GM18519 (cell line): ENCODE data around the gene AKAP13.
"Not testable (repeated sequence)": the region's sequence is repeated elsewhere in the genome, so short reads cannot be mapped to it uniquely, and the experiment has no call there.

Source experiments
- ATAC-seq: cut with Tn5 transposase; IDR thresholded peaks from one replicate; pipeline ENCODE4 v1.9.1; 2021; ENCODE audit warnings: mild to moderate bottlenecking, moderate library complexity; ENCODE audit not compliant: unreplicated experiment, low FRiP score

AKAP13 gene

GRCh38 chr15:85430406-85431204 lies 50.2 kb downstream of the AKAP13 start:
- peak; percentile 98 for ATAC-seq

GRCh38 chr15:85439996-85440395 lies 59.6 kb downstream of the AKAP13 start:
- no peak for ATAC-seq

GRCh38 chr15:85440451-85440850 lies 60.0 kb downstream of the AKAP13 start:
- peak; percentile 50 for ATAC-seq

DNA sequence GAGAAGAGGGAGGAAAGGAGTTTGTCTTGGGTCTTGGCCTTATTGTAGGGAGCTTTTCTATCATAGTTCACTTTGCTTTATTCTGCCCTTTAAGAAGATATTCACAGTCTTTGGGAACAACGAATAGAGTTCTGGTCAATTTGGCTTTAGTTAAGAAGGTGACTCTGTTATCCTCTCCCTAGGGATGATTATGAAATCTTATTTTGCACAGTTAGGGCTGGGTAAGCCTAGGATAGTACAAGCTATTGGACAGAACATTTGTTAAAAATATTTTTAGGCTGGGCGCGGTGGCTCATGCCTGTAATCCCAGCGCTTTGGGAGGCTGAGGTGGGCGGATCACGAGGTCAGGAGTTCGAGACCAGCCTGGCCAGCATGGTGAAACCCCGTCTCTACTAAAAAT lies 61.5 kb downstream of the AKAP13 start:
- ATAC-seq: not testable (repeated sequence)

- no peak for ATAC-seq
Measured at GRCh38 chr15:85443046-85443445, 62.6 kb downstream of the AKAP13 start.

DNA sequence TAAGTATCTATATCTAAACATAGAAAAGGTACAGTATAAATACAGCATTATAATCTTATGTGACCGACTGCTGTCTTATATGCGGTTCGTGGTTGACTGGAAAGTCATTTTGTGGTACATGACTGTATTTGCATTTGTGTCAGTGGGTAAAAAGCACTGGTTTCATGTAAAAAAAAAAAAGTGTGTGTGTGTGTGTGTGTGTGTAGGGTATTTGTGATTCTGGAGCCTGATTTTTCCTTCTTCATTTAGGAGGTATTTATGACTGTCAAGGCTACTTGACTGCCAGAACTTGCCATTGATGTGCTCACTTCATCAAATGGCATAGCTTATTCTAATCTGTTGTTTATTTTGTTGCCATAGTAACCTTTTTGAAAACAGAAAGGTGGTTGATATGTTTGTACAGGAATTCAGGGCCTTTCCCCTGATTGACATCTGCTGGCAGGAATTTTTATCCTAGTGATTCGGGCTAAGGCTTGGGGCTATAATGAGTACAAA lies 63.2 kb downstream of the AKAP13 start:
- no peak for ATAC-seq

DNA sequence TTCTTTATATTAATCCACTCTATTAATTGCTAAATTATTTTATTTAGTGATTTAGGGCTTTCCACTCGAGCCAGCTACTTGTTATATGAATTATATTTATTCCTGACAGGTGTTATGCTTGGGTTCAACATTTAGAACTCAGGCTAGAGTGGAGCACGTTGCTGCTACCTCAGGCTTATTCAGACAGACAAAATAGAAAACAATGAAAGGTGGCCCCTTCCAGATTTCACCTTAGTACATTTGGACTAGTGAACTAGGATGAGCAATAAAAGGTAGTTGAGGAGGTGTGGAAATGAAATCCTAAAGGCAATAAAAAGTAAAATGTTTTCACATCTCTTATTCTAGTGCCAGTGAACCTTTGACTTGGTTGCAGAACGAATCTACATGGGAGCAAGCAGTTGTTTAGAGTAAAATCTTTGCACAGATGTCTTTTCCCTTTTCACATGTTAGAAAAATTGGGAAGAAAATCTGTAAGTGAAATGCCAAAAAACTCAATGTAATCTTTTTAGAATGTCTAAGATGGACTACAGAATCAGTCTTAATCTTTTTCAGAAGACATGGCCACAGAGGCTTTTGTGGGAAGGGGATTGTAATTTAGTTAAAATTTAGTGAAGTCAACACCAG lies 63.8 kb downstream of the AKAP13 start:
- no peak for ATAC-seq

DNA sequence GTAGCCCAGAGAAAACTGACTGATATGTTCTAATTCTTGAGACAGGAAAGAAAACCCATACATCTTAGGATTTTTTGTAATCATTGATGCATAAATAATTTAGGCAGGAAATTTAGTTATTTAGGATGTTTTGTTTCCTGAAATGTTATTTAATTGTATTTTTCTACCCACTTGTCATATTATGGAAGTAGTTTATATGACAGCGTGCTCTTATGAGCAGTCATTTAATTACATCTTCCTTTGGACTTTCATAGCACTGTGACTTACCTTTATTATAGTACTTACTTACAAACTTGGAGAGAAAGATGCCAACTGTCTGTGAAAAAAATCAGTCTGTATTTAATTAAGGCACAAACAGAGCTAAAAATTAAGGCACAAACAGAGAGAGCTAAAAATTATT lies 65.0 kb downstream of the AKAP13 start:
- no peak for ATAC-seq

- no peak for ATAC-seq
Measured at GRCh38 chr15:85451099-85451700, 70.8 kb downstream of the AKAP13 start.

- ATAC-seq: no peak
Measured at GRCh38 chr15:85452436-85452835, 72.0 kb downstream of the AKAP13 start.

DNA sequence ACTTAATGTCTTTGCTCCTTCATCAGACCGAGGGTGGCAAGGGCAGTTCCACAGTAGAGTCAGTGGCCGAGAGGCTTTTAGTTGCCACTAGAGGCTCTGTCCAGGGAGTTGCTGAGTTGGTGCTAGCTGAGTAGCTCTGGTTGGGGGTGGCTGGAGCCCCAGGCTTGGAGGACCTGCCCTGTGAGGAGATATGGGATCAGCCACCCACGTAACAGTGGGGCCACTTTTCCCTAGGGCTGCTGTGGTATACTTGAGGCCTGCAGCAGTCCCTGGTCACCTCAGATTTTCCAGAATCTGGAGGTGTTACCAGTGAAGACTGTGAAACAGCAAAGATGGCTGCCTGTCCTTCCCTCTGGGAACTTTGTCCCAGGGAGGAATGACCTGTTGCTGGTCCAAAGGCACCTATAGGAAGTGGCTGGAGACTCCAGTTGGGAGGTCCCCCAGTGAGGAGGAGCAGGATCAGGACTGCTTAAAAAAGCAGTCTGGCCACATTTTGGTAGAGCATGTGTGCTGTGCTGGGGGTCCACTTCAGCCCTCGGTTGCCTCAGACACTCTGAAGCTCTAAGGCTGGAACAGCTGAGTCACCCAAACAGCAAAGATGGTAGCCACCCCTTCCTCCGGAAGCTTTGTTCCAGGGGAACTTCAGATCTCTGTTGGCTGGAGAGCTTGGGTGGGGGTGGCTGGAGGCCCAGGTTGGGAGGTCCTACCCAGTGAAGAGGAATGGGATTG lies 72.9 kb downstream of the AKAP13 start:
- no peak for ATAC-seq

DNA sequence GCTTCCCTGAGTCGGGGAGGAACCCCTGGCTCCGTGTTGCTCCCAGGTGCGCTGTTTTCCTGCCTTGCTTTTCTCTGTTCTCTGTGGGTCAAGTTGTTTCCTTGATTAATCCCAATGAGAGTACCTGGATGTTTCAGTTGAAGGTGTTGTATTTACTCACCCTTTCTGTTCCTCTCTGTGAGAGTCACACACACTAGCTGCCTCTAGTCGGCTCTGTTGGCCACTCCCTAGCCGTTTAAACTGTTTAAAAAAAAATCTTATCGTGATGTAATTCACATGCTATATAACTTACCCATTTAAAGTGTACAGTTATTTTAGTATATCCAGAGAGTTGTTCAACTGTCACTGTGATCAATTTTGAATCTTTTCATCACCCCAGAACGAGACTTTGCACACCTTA lies 74.0 kb downstream of the AKAP13 start:
- no peak for ATAC-seq

DNA sequence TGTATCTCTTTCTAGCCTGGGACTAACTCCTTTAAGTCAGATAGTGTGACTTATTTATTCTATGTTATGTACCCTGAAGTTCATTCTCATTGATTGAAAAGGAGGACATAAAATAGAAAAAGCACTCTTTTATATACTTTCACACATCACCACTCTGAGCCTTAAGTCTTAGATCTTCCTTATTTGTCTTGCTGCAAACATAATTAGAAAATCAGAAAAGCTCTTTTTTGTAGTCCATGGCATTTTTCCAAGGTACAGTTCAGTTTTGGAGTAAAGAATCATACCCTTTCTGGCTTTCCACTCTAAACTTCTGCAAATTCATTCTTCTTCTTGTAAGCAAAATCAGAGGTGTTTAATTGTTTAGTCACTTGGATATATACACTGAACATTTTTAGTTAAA lies 75.5 kb downstream of the AKAP13 start:
- ATAC-seq: no peak

GRCh38 chr15:85456798-85457197 lies 76.4 kb downstream of the AKAP13 start:
- ATAC-seq: peak; percentile 41

GRCh38 chr15:85457392-85457968 lies 77.1 kb downstream of the AKAP13 start:
- ATAC-seq: peak; percentile 77

DNA sequence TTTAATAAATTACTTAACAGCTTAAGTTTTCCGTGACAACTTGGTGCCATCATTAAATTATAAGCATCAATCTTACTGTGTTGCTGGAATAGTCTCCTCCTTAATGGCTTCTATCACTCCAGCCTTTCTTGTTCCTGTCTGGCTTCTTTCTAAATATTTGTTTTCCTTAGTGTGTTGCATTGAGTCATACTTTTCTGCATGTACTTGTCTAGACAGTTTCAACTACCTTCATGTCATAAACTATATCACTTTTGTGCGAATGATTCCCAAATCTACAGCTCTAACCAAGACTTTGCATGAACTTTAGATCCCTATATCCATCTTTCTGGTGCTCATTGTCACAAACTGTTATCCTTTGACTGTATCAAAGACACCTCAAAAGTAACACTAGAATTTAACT lies 78.4 kb downstream of the AKAP13 start:
- ATAC-seq: no peak

DNA sequence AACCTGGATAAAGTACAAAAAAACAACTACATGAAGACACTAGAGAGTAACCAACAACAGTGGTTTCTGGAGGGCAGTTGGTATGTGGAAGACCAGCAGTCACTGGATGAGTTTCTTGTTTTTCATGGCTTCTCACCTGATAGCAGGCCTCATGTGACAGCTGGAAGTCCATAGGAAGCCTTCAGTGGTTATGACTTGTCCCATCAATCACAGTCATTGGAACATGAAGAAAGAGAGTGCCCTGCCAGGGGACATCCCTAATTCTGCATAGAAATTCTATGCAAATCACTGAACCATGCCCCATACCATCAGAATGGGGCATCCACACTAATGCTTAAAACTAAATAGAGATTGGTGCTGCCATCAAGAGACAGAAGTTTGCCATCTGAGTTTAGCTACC lies 81.6 kb downstream of the AKAP13 start:
- ATAC-seq: no peak

DNA sequence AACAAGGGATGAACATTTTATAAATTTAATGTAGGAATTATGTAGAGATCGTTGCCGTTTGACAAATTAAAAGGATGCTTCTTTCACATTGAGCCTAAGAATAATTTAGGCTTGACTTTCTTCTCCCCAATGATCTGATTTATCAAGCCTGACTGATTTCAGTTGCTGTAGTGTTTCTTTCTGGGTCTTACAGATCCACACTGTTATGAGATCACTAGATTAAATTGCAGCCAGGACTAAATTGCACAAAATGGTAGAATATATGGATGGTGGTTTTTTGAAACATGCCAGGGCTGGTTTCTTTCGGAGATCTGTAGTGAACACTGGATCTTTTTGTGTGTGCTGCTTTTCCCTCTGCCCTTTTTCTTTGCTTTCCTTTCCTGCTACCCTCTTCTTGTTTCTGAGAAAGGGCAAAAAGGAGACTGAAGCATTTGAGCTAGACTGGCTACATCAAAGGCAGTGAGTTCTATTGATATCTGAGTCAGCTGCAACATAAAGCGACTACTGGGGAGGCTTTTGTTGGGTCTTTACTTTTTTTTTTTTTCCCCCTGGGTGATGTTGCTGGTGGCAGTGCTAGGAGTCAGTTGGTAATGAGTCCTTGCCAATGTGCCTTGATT lies 83.0 kb downstream of the AKAP13 start:
- ATAC-seq: no peak

DNA sequence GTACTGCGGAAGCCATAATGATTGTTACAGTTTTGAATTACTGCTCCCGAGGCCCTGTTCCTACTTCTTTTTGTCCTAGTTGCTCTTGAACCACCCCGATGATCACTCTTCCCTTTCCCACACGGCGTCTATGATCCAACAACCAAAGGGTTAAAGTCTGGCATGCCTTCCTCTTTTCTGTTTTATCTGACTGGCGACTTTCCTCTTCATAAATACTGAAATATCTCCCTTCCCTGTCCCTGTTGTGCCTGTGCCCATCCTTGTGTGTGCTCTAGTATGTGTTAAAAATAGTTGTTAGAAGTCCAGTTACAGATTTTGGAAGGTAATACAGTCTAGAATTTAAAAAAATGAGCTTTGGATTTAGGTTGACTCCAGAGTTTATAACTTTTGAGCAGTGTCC lies 83.6 kb downstream of the AKAP13 start:
- ATAC-seq: no peak

DNA sequence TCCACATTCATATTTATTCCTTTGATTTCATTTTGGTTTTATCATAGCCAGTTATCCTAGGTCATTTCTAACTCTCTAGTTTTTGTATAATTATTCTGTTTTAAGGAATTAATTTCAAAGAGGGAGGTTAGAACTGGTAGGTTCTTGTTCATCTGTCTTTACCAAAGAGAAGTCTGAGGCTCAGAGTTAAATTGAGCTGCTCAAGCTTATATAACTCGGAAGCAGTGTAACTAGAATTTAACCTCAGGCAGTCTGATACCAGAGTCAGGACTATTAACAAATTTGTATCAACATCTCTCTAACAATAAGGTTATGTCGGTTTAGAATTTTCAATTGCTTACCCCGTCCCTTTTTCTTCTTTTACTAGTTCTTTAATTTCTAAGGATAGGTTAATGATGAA lies 84.1 kb downstream of the AKAP13 start:
- no peak for ATAC-seq
